GM06990 (cell line): ENCODE measurements around the gene MYO1D.

ENCODE experiments used
- DNase-seq: peaks from one replicate; pipeline ENCODE4 v3.0.0-alpha.2; 2011; ENCODE audit not compliant: insufficient read length; ENCODE audit errors: extremely low read depth
- H3K27me3 ChIP-seq: replicated peaks from 2 replicates; pipeline ENCODE4 v1.6.0; 2011; ENCODE audit warnings: low read length; ENCODE audit not compliant: control insufficient read depth, insufficient read depth
- H3K36me3 ChIP-seq: 2 replicates; pipeline ENCODE4 v1.5.1; 2011; ENCODE audit warnings: low read length; ENCODE audit not compliant: control insufficient read depth, insufficient read depth
- H3K4me3 ChIP-seq: replicated peaks from 2 replicates; pipeline ENCODE4 v1.5.1; 2011; ENCODE audit warnings: low read depth, mild to moderate bottlenecking, control low read depth, low read length
- TF ChIP-seq, protein P1 (sequence below): IDR thresholded peaks from 2 replicates; pipeline ENCODE4 v1.5.1; 2011; ENCODE audit warnings: low read length, control low read depth, mild to moderate bottlenecking, inconsistent platforms; ENCODE audit not compliant: insufficient read depth, poor library complexity, severe bottlenecking

The MYO1D gene

GRCh38 chr17:32475258-32475657, 401.7 kb downstream of the MYO1D start:
- TF ChIP-seq, protein P1, sequence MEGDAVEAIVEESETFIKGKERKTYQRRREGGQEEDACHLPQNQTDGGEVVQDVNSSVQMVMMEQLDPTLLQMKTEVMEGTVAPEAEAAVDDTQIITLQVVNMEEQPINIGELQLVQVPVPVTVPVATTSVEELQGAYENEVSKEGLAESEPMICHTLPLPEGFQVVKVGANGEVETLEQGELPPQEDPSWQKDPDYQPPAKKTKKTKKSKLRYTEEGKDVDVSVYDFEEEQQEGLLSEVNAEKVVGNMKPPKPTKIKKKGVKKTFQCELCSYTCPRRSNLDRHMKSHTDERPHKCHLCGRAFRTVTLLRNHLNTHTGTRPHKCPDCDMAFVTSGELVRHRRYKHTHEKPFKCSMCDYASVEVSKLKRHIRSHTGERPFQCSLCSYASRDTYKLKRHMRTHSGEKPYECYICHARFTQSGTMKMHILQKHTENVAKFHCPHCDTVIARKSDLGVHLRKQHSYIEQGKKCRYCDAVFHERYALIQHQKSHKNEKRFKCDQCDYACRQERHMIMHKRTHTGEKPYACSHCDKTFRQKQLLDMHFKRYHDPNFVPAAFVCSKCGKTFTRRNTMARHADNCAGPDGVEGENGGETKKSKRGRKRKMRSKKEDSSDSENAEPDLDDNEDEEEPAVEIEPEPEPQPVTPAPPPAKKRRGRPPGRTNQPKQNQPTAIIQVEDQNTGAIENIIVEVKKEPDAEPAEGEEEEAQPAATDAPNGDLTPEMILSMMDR = no peak
- Histone ChIP-seq H3K27me3 (no peaks in the 10 kb centered on the region), H3K4me3 (no peak overlapping the region), H3K36me3 (peaks cover 44% of the 10 kb centered on the region)
- no peak for DNase-seq

GRCh38 chr17:32471652-32472051, 405.3 kb downstream of the MYO1D start:
- Histone ChIP-seq H3K27me3 (no peaks in the 10 kb centered on the region), H3K36me3 (peaks cover 27% of the 10 kb centered on the region), H3K4me3 (no peak overlapping the region)
- no peak for DNase-seq
- TF ChIP-seq, protein P1 = no peak

DNA sequence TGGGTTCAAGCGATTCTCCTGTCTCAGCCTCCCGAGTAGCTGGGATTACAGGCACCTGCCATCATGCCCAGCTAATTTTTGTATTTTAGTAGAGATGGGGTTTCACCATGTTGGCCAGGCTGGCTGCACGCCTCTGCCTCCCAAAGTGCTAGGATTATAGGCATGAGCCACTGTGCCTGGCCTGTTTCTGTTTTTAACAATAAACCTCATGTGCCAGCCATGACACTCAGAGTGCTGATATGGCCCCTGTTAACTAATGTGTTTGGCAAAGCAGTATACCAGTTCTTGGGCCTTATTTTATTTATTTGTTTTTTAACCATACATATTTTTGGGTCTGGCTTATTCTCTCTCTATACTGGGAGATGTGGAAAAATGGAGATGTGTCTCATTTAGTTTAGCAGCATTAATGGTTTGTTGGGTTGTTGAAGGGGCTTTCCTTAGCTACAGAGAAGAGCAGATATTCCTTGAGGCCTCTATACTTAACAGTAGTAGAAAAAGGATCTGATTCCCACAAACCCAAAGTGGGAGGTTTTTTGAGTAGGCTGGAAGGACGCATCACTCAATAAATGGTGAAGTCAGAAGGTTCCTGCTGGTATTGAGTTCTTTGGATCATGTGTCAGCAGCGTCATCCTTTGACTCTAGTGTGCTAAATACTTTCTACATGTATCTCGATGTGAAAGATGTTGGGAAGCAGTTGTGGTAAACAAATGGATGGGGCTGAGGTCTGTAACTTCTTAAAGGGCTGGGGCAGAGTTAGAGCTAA, 406.3 kb downstream of the MYO1D start:
- Histone ChIP-seq H3K4me3 (no peak overlapping the region), H3K27me3 (no peaks in the 10 kb centered on the region), H3K36me3 (peaks cover 22% of the 10 kb centered on the region)
- TF ChIP-seq, protein P1 = no peak
- DNase-seq = no peak

DNA sequence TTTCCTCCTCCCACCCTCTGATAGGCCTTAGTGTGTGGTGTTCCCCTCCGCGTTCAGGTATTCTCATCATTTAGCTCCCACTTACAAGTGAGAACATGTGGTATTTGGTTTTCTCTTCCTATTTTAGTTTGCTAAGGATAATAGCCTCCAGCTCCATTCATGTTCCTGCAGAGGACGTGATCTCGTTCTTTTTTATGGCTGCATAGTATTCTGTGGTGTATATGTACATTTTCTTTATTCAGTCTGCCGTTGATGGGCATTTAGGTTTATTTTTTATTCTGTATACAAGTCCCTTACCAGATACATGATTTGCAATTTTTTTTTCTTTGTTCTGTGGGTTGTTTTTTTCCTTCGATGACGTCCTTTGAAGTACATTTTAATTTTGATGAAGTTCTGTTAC, 409.0 kb downstream of the MYO1D start:
- no peak for DNase-seq
- TF ChIP-seq, protein P1 = no peak
- H3K36me3 ChIP-seq = peaks cover 18% of the 10 kb centered on the region
- H3K27me3 ChIP-seq = no peaks in the 10 kb centered on the region
- no peak overlapping the region for H3K4me3 ChIP-seq

DNA sequence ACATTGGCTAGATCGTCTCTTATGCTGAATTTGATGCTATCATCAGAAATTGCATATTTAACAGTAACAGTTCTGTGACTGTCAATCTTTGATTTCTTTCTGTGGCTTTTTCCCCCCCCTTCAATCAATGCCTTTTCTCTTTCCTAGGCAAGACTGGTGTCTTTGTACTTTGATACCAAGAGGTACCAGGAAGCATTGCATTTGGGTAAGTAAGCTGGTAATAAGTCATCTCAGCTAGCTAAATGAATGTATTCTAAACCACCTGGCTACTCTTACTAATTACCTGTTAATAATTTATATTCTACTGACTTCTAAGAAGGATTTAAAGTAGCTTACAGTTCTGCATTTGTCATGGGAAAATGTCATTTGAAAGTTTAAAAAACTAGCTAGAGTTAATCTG, 412.6 kb downstream of the MYO1D start:
- no peaks in the 10 kb centered on the region for H3K27me3 ChIP-seq
- H3K36me3 ChIP-seq = peaks cover 17% of the 10 kb centered on the region
- DNase-seq = no peak
- no peak overlapping the region for H3K4me3 ChIP-seq
- TF ChIP-seq, protein P1 = no peak
